GM23338 (cell line): ENCODE measurements around the gene PIKFYVE. TPM values are rescaled to one million over a fixed set of nuclear protein-coding genes. Genes with fewer than 3 reads are reported as not detected.

Experiments used
- ATAC-seq: fragments of 200-7000 bp; cut with Tn5 transposase; 3 replicates; pipeline ENCODE4 v1.9.1; 2020
- DNase-seq: peaks from one replicate; pipeline ENCODE4 v3.0.0-alpha.2; 2015; ENCODE audit warnings: low spot score
- H2AFZ ChIP-seq: fragments of 200-600 bp; sonication (generic); 2 replicates; pipeline ENCODE4 v1.8.0; 2016; ENCODE audit warnings: antibody characterized with exemption, mild to moderate bottlenecking, moderate library complexity
- H3F3A ChIP-seq: fragments of 200-600 bp; sonication (generic); replicated peaks from 2 replicates; pipeline ENCODE4 v1.8.0; 2017; ENCODE audit warnings: antibody characterized with exemption, mixed run types, low read depth
- H3K27ac ChIP-seq: fragments of 200-600 bp; sonication (generic); 2 replicates; pipeline ENCODE4 v1.6.1; 2016; ENCODE audit warnings: low read depth
- H3K27me3 ChIP-seq: fragments of 200-600 bp; sonication (generic); 2 replicates; pipeline ENCODE4 v1.8.0; 2016; ENCODE audit warnings: mild to moderate bottlenecking, mixed run types, moderate library complexity; ENCODE audit not compliant: insufficient read depth
- H3K36me3 ChIP-seq: fragments of 200-600 bp; sonication (generic); 2 replicates; pipeline ENCODE4 v1.8.0; 2016; ENCODE audit warnings: mild to moderate bottlenecking; ENCODE audit not compliant: insufficient read depth
- H3K4me1 ChIP-seq: fragments of 200-600 bp; sonication (generic); 2 replicates; pipeline ENCODE4 v1.8.0; 2016; ENCODE audit warnings: mild to moderate bottlenecking, moderate library complexity; ENCODE audit not compliant: insufficient read depth
- H3K4me2 ChIP-seq: fragments of 200-600 bp; sonication (generic); 2 replicates; pipeline ENCODE4 v1.7.1; 2017; ENCODE audit warnings: mixed run types
- H3K4me3 ChIP-seq: fragments of 200-600 bp; sonication (generic); 2 replicates; pipeline ENCODE4 v1.6.1; 2016; ENCODE audit warnings: mixed run types
- H3K79me2 ChIP-seq: fragments of 200-600 bp; sonication (generic); replicated peaks from 2 replicates; pipeline ENCODE4 v1.8.0; 2017; ENCODE audit warnings: mild to moderate bottlenecking; ENCODE audit not compliant: insufficient read depth
- H3K9me2 ChIP-seq: fragments of 200-600 bp; sonication (generic); 2 replicates; pipeline ENCODE4 v1.8.0; 2017; ENCODE audit not compliant: insufficient read depth
- H4K20me1 ChIP-seq: fragments of 200-600 bp; sonication (generic); replicated peaks from 2 replicates; pipeline ENCODE4 v1.8.0; 2017; ENCODE audit warnings: mild to moderate bottlenecking; ENCODE audit not compliant: insufficient read depth
- H3K27ac Mint-ChIP-seq: 2 replicates; pipeline ENCODE4 v1.8.0; 2020; ENCODE audit warnings: inconsistent platforms, mild to moderate bottlenecking, moderate library complexity, mixed read lengths
- H3K27me3 Mint-ChIP-seq: 3 replicates; pipeline ENCODE4 v1.8.0; 2022; ENCODE audit warnings: low read depth, mild to moderate bottlenecking, moderate library complexity, mixed read lengths, inconsistent platforms; ENCODE audit not compliant: insufficient read depth, poor library complexity
- H3K36me3 Mint-ChIP-seq: 3 replicates; pipeline ENCODE4 v1.8.0; 2021; ENCODE audit warnings: low read depth, mild to moderate bottlenecking, inconsistent platforms, moderate library complexity, mixed read lengths
- H3K4me1 Mint-ChIP-seq: 3 replicates; pipeline ENCODE4 v1.8.0; 2020; ENCODE audit warnings: mild to moderate bottlenecking, inconsistent platforms, mixed read lengths
- H3K4me3 Mint-ChIP-seq: 3 replicates; pipeline ENCODE4 v1.8.0; 2021; ENCODE audit warnings: moderate library complexity, mild to moderate bottlenecking, inconsistent platforms, mixed read lengths
- H3K9me3 Mint-ChIP-seq: 3 replicates; pipeline ENCODE4 v1.8.0; 2020; ENCODE audit warnings: moderate library complexity, mild to moderate bottlenecking, inconsistent platforms, mixed read lengths
- CREB1 ChIP-seq: fragments of 250-450 bp; sonication (Bioruptor Pico); IDR thresholded peaks from 2 replicates; pipeline ENCODE4 v1.5.0; 2020; ENCODE audit warnings: low read depth, mild to moderate bottlenecking, moderate library complexity
- CTCF ChIP-seq, 2 experiments: fragments of 200-600 bp in 1 of 2; sonication (generic) in 1 of 2; conservative IDR thresholded peaks; 2 replicates each; pipeline versions ENCODE4 v1.5.1 to v1.6.1; 2016 to 2017; ENCODE audit warnings: antibody characterized with exemption in 2 of 2, low read depth in 2 of 2, mild to moderate bottlenecking in 2 of 2, moderate library complexity in 1 of 2
- EZH2 ChIP-seq: fragments of 200-600 bp; sonication (generic); IDR thresholded peaks from one replicate; pipeline ENCODE4 v1.8.0; 2017; ENCODE audit warnings: antibody characterized with exemption, mild to moderate bottlenecking, low read depth; ENCODE audit not compliant: unreplicated experiment
- ZNF462 ChIP-seq: fragments of 250-450 bp; sonication (Bioruptor Pico); IDR thresholded peaks from 2 replicates; pipeline ENCODE4 v1.5.0; 2020; ENCODE audit warnings: mild to moderate bottlenecking, moderate library complexity
- polyA plus RNA-seq: library from polyadenylated mRNA; unstranded; fragments of >200 nt; fragmentation: Nextera tagmentation; extraction: Ambion mirVana; gene quantifications from 2 replicates; pipeline ENCODE4 v1.2.1, GENCODE V29; 2016
- total RNA-seq: library from RNA; depleted of rRNA; stranded (reverse); fragments of >200 nt; shearing (Covaris generic); gene quantifications from 2 replicates; pipeline ENCODE4 v1.2.3, GENCODE V29; 2014

PIKFYVE gene
- total and polyA plus RNA-seq, 2 experiments from 2014 or later: 15.1 to 48.0 TPM

- Histone ChIP-seq H3K4me1 (no peaks in the 10 kb centered on the region), H3K27ac (no peak overlapping the region), H3F3A (no peaks in the 10 kb centered on the region)
Observed at GRCh38 chr2:208384637-208385036, 118.6 kb downstream of the PIKFYVE start.

GRCh38 chr2:208386541-208386940 is 120.5 kb downstream of the PIKFYVE start:
- Mint-ChIP-seq H3K36me3 (no peaks in the 10 kb centered on the region; the same call in 2 of the 3 replicates), H3K4me3 (no peak overlapping the region)
- ATAC-seq: no peak

More at GRCh38 chr2:208384637-208385036, 118.6 kb downstream of the PIKFYVE start:
- ATAC-seq: no peak
- no peaks in the 10 kb centered on the region for H3K27me3 ChIP-seq
- H3K36me3 ChIP-seq: no peaks in the 10 kb centered on the region
- DNase-seq: no peak
- H3K4me1 Mint-ChIP-seq: no peaks in the 10 kb centered on the region
- no peaks in the 10 kb centered on the region for H3K9me2 ChIP-seq
- no peak overlapping the region for H2AFZ ChIP-seq
- H3K27ac Mint-ChIP-seq: no peak overlapping the region
- peaks cover 2% of the 10 kb centered on the region for H3K27me3 Mint-ChIP-seq
- H3K36me3 Mint-ChIP-seq: no peaks in the 10 kb centered on the region
- no peak overlapping the region for H3K4me3 ChIP-seq
- H3K4me3 Mint-ChIP-seq: no peak overlapping the region
- no peaks in the 10 kb centered on the region for H3K9me3 Mint-ChIP-seq
- H3K79me2 ChIP-seq: no peaks in the 10 kb centered on the region
- H3K4me2 ChIP-seq: no peak overlapping the region
- TF ChIP-seq CTCF (conservative IDR thresholded peaks at IDR 0.05; ENCODE audit: low read depth in 2 of 2): no peak
- no peaks in the 10 kb centered on the region for H4K20me1 ChIP-seq

More at GRCh38 chr2:208386541-208386940, 120.5 kb downstream of the PIKFYVE start:
- Mint-ChIP-seq H3K27me3 (peaks cover 2% of the 10 kb centered on the region), H3K9me3 (no peaks in the 10 kb centered on the region; the same call in 2 of the 3 replicates), H3K4me1 (no peaks in the 10 kb centered on the region), H3K27ac (no peak overlapping the region)
- no peak for TF ChIP-seq CREB1 (CRISPR knock-in tag)
- no peak for TF ChIP-seq ZNF462 (CRISPR knock-in tag)
- TF ChIP-seq EZH2: no peak
- H3K36me3 ChIP-seq: no peaks in the 10 kb centered on the region
- H3F3A ChIP-seq: no peaks in the 10 kb centered on the region
- no peaks in the 10 kb centered on the region for H3K79me2 ChIP-seq
- H3K4me3 ChIP-seq: no peak overlapping the region
- H3K27ac ChIP-seq: no peak overlapping the region
- H3K4me2 ChIP-seq: no peak overlapping the region
- no peaks in the 10 kb centered on the region for H3K9me2 ChIP-seq
- no peaks in the 10 kb centered on the region for H3K27me3 ChIP-seq
- no peak overlapping the region for H2AFZ ChIP-seq
- DNase-seq: no peak
- H3K4me1 ChIP-seq: no peaks in the 10 kb centered on the region
- no peaks in the 10 kb centered on the region for H4K20me1 ChIP-seq
